HepG2 (cell line): ENCODE data around the gene CDK15. TPM values are rescaled to one million over a fixed set of nuclear protein-coding genes. Genes with fewer than 3 reads are reported as not detected.

Experiments used
- ATAC-seq: fragments of 200-7000 bp; cut with Tn5 transposase; 3 replicates; pipeline ENCODE4 v1.9.1; 2020; ENCODE audit warnings: mild to moderate bottlenecking, moderate library complexity
- BruUV-seq: library from RNA; stranded (reverse); fragments of 400-500 nt; replicated peaks from 2 replicates; lab custom pipeline; 2021; lab: Mats Ljungman, UMichigan
- CTCF ChIA-PET: fragments of 300-600 bp; formaldehyde crosslinking; extraction: SDS; loops from one replicate; lab custom pipeline; 2021; ENCODE audit warnings: low total read pairs, inconsistent platforms, low intra/inter-chr PET ratio; lab: Yijun Ruan, JAX
- POLR2A ChIA-PET: fragments of 350-600 bp; sonication (Branson Sonifier 250); formaldehyde crosslinking; loops from one replicate; lab custom pipeline; 2020; ENCODE audit warnings: antibody characterized with exemption, inconsistent platforms; lab: Yijun Ruan, JAX
- DNase-seq: peaks from one replicate; pipeline ENCODE4 v3.0.0-alpha.2; 2015; ENCODE audit warnings: low spot score
- FAIRE-seq: peaks from 3 replicates; lab custom pipeline; 2011; peaks lifted over from hg19 to GRCh38; lab: Jason Lieb, UNC
- H2AFZ ChIP-seq: one replicate; pipeline ENCODE4 v1.6.1; 2011; ENCODE audit warnings: low read length, inconsistent platforms
- H3K27ac ChIP-seq: fragments of 300-600 bp; 3 replicates; pipeline ENCODE4 v1.8.0; 2011; ENCODE audit warnings: mixed run types, mild to moderate bottlenecking, mixed read lengths, low read length, inconsistent platforms; ENCODE audit not compliant: insufficient read depth; ENCODE audit errors: extremely low read length
- H3K27me3 ChIP-seq, 2 experiments: fragments of 200-600 bp in 1 of 2; 2 replicates in 1 of 2; 3 replicates in 1 of 2; pipeline versions ENCODE4 v1.6.0 to v1.8.0; 2011; ENCODE audit warnings: low read length in 2 of 2, mild to moderate bottlenecking in 2 of 2, moderate library complexity in 2 of 2, inconsistent platforms in 1 of 2; ENCODE audit not compliant: insufficient read depth in 2 of 2, control insufficient read depth in 1 of 2
- H3K36me3 ChIP-seq, 2 experiments: fragments of 200-600 bp in 1 of 2; replicated peaks in 1 of 2; 2 replicates in 1 of 2; 3 replicates in 1 of 2; pipeline versions ENCODE4 v1.5.1 to v1.8.0; 2011; ENCODE audit warnings: low read length in 2 of 2, inconsistent platforms in 1 of 2; ENCODE audit not compliant: insufficient read depth in 2 of 2, control insufficient read depth in 1 of 2
- H3K4me1 ChIP-seq: 2 replicates; pipeline ENCODE4 v1.5.1; 2012; ENCODE audit warnings: low read length, inconsistent platforms; ENCODE audit not compliant: insufficient read depth
- H3K4me2 ChIP-seq: 2 replicates; pipeline ENCODE4 v1.6.0; 2011; ENCODE audit warnings: low read depth, low read length, inconsistent platforms
- H3K4me3 ChIP-seq, 3 experiments: fragments of 200-600 bp in 1 of 3; sonication (generic), shearing (Covaris generic) in 1 of 3; replicated peaks in 1 of 3; 2 replicates each; pipeline ENCODE4 v1.5.1; 2011 to 2016; ENCODE audit warnings: low read length in 3 of 3, inconsistent platforms in 2 of 3, low read depth in 2 of 3, mild to moderate bottlenecking in 2 of 3, control low read depth in 1 of 3, mixed read lengths in 1 of 3; ENCODE audit not compliant: insufficient read depth in 1 of 3
- H3K79me2 ChIP-seq: one replicate; pipeline ENCODE4 v1.6.1; 2011; ENCODE audit warnings: low read length, inconsistent platforms; ENCODE audit not compliant: insufficient read depth
- H3K9ac ChIP-seq: 2 replicates; pipeline ENCODE4 v1.6.0; 2011; ENCODE audit warnings: mild to moderate bottlenecking, low read depth, low read length, inconsistent platforms; ENCODE audit not compliant: insufficient read depth
- H3K9me3 ChIP-seq: 2 replicates; pipeline ENCODE4 v1.5.1; 2012; ENCODE audit warnings: mild to moderate bottlenecking, low read length
- H4K20me1 ChIP-seq: 2 replicates; pipeline ENCODE4 v1.6.0; 2011; ENCODE audit warnings: inconsistent platforms, mild to moderate bottlenecking, low read length, moderate library complexity; ENCODE audit not compliant: insufficient read depth
- ATF7 ChIP-seq, 2 experiments: fragments of 450-650 bp in 1 of 2; sonication (generic) in 1 of 2; formaldehyde crosslinking in 1 of 2; IDR thresholded peaks; 2 replicates each; pipeline versions ENCODE4 v1.4.0 to v1.6.1; 2016 to 2020; ENCODE audit warnings: antibody characterized with exemption in 1 of 2, mild to moderate bottlenecking in 1 of 2, missing genetic modification reagents in 1 of 2
- CREB1 ChIP-seq, 2 experiments: fragments of 450-650 bp in 1 of 2; IDR thresholded peaks; 2 replicates each; pipeline ENCODE4 v1.6.1; 2016 to 2017; ENCODE audit warnings: control low read depth in 1 of 2, mild to moderate bottlenecking in 1 of 2, missing compliant biosample characterization in 1 of 2, missing genetic modification characterization in 1 of 2
- TFDP1 ChIP-seq: IDR thresholded peaks from 2 replicates; pipeline ENCODE4 v1.6.1; 2016; ENCODE audit warnings: missing compliant biosample characterization, missing genetic modification reagents, borderline replicate concordance
- ZNF556 ChIP-seq: sonication (generic); formaldehyde crosslinking; IDR thresholded peaks from 2 replicates; pipeline ENCODE4 v1.4.0; 2020; ENCODE audit warnings: mild to moderate bottlenecking, missing genetic modification reagents, borderline replicate concordance
- WGBS: methylation state at CpG from one replicate; pipeline ENCODE4 v1.1.6; 2017; ENCODE audit warnings: low lambda C conversion rate; 5-methylcytosine and 5-hydroxymethylcytosine counted together
- in situ Hi-C: cut with HindIII; loops from 2 replicates; pipeline ENCODE4 v1.10.0; 2017; ENCODE audit warnings: low pct_unique_long_range_greater_than_20kb; ENCODE audit not compliant: extremely low pct_ligation_motif_present
- intact Hi-C: fragments of 100-400 bp; cut with micrococcal nuclease; formaldehyde crosslinking; loops from one replicate; pipeline ENCODE4 v1.10.0; 2022; ENCODE audit not compliant: unreplicated experiment
- polyA plus RNA-seq, 8 experiments: library from polyadenylated mRNA; depleted of rRNA in 3 of 8; stranded (reverse) in 7 of 8; unstranded in 1 of 8; fragments of >200 nt; fragmentation: Illumina TruSeq in 4 of 8; extraction: Trizol in 4 of 8; gene quantifications; 2 replicates each; pipeline versions ENCODE4 v1.2.1 to v1.2.3, GENCODE V29; 2011 to 2016; ENCODE audit warnings: low read depth in 4 of 8, missing spikeins in 1 of 8, mixed read lengths in 1 of 8; ENCODE audit not compliant: insufficient read depth in 1 of 8
- small RNA-seq, 3 experiments: library from RNA; depleted of rRNA; stranded (forward); fragments of <200 nt; gene quantifications; one replicate each; pipeline ENCODE3, GENCODE V24; 2012; ENCODE audit warnings: low read depth in 2 of 3, low replicate concordance in 1 of 3; ENCODE audit not compliant: insufficient read length in 3 of 3, insufficient read depth in 2 of 3
- total RNA-seq, 5 experiments: library from RNA; depleted of rRNA; stranded (reverse); fragments of >200 nt; fragmentation: Illumina TruSeq; extraction: Trizol; gene quantifications; 2 replicates each; pipeline ENCODE4 v1.2.3, GENCODE V29; 2016; ENCODE audit warnings: low read depth in 1 of 5

The CDK15 gene
- total and polyA plus RNA-seq, 2 of the 13 experiments (the other 11 are each of a cell fraction or from before 2014, with no cell fraction given), result not detected

DNA sequence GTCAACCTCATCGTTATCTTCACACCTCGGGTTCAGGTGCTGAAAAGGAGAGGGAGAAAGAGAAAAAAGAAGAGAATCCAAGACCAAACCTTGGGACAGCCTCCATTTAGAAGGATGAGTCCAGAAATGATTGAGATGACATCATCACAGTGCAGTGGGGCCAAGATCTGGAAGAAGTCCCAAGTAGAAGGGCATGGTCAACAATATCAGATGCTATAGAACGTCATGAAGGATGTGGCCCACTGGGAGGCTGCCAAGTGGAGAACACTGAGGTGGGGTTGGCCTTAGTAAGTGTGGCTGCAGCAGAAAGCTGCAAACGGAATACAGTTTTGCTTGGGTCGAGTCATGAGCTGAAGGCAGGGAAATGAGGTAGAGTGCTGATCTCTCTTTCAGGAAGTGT, 136.2 kb downstream of the CDK15 start:
- ATAC-seq, result no peak
- H3K79me2 ChIP-seq, result no peaks in the 10 kb centered on the region
- H3K4me2 ChIP-seq, result no peak overlapping the region
- H3K9me3 ChIP-seq, result no peaks in the 10 kb centered on the region
- no peak overlapping the region for H2AFZ ChIP-seq
- H3K27me3 ChIP-seq, result peaks cover 0 to 6% of the 10 kb centered on the region in 2 experiments; a peak in 1 of 5 replicates
- TF ChIP-seq ATF7 (IDR thresholded peaks at IDR 0.05), result peak; percentile 95
- no peak for TF ChIP-seq ATF7 (CRISPR knock-in tag; IDR thresholded peaks at IDR 0.05)
- no peak for TF ChIP-seq TFDP1
- peak; percentile 67; the same call in 1 of the 2 replicates for TF ChIP-seq CREB1 (IDR thresholded peaks at IDR 0.05)
- TF ChIP-seq CREB1 (CRISPR knock-in tag; IDR thresholded peaks at IDR 0.05), result no peak
- no peak for TF ChIP-seq ZNF556 (CRISPR knock-in tag)
- FAIRE-seq, result no peak
- POLR2A ChIA-PET, result no interaction called here
- no peak overlapping the region for H3K4me3 ChIP-seq
- H3K27ac ChIP-seq, result no peak overlapping the region
- WGBS, result 19% methylated on average over 5 of the region's 5 CpGs
- in situ Hi-C loops, result no loop called here
- H3K4me1 ChIP-seq, result no peaks in the 10 kb centered on the region
- no peaks in the 10 kb centered on the region for H4K20me1 ChIP-seq
- H3K36me3 ChIP-seq, result no peaks in the 10 kb centered on the region
- BruUV-seq, result no TSS peak
- intact Hi-C loops, result no loop called here
- DNase-seq, result no peak
- no peak overlapping the region for H3K9ac ChIP-seq
- CTCF ChIA-PET, result no interaction called here

Small RNA genes lying within 50 kb of the gene (small RNA-seq; reads per million reads assigned to genes)
- gene RF00019, result 0 reads per million in 3 experiments
- 0 reads per million in 3 experiments for gene RNU6-440P
- gene UBE2V1P11, result 0 reads per million in 3 experiments

Other genes starting within 250 kb of the CDK15 start
- gene TMEM237, start 163.0 kb upstream of the CDK15 start, total RNA-seq (2016; rRNA removed; fragmentation: Illumina TruSeq; extraction: Trizol), result 28.6 and 36.1 TPM in 2 replicates
- 16.6 and 21.8 TPM in 2 replicates for gene TMEM237, start 163.0 kb upstream of the CDK15 start, polyA plus RNA-seq (2011; rRNA removed)
- not detected in 2 replicates for gene MPP4, start 107.9 kb upstream of the CDK15 start, total RNA-seq (2016; rRNA removed; fragmentation: Illumina TruSeq; extraction: Trizol)
- gene MPP4, start 107.9 kb upstream of the CDK15 start, polyA plus RNA-seq (2011; rRNA removed), result not detected in 2 replicates
- 19.3 and 25.4 TPM in 2 replicates for gene ALS2, start 25.6 kb upstream of the CDK15 start, total RNA-seq (2016; rRNA removed; fragmentation: Illumina TruSeq; extraction: Trizol)
- 12.7 and 15.3 TPM in 2 replicates for gene ALS2, start 25.6 kb upstream of the CDK15 start, polyA plus RNA-seq (2011; rRNA removed)
- gene FZD7, start 227.3 kb downstream of the CDK15 start, total RNA-seq (2016; rRNA removed; fragmentation: Illumina TruSeq; extraction: Trizol), result 0.13 TPM in 1 of 2 replicates, not detected in the other
- 0.38 and 0.48 TPM in 2 replicates for gene FZD7, start 227.3 kb downstream of the CDK15 start, polyA plus RNA-seq (2011; rRNA removed)